ENCODE results near the gene SCARB2. TPM values are rescaled to one million over a fixed set of nuclear protein-coding genes. Genes with fewer than 3 reads are reported as not detected.

The SCARB2 gene, protein sequence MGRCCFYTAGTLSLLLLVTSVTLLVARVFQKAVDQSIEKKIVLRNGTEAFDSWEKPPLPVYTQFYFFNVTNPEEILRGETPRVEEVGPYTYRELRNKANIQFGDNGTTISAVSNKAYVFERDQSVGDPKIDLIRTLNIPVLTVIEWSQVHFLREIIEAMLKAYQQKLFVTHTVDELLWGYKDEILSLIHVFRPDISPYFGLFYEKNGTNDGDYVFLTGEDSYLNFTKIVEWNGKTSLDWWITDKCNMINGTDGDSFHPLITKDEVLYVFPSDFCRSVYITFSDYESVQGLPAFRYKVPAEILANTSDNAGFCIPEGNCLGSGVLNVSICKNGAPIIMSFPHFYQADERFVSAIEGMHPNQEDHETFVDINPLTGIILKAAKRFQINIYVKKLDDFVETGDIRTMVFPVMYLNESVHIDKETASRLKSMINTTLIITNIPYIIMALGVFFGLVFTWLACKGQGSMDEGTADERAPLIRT
- total RNA-seq (2012; rRNA removed) = 112 and 123 TPM in 2 replicates

DNA sequence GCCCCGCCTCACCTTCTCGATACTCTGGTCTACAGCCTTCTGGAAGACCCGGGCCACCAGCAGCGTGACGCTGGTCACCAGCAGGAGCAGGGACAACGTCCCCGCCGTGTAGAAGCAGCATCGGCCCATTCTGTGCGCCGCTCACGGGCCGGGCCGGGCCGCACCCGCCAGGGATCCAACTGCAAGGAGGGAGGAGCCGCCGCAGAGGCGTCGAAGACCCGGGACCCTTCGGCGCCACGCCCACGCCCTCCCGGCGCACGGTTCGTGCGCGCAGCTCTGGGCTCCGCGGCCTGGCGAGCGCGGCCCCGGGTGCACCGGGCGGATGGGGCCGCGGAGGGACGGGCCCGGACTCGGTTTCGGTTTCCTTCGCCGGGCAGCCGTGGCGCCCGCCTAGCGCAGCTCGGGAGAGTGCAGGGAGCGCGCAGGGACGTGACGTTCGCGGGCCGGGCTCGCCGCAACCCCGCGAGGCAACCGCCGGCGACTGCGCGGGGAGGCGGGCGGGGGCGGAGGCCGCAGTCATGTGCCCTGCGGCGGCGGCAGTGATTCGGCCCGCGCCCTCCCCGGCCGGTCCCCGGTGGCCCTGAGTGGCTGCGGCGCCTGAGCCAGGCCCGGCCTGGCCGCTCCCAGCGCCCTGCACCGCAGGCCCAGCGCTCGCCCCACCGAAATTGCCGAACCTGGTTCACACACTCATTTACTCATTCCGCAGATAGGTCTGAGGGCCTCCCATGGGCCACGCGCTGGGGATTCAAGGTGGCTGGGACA, at the start of gene SCARB2:
TSS of gene SCARB2 (minus strand) at position 410 of the 762 bp plus-strand sequence. CDS start at position 129, 281 bp downstream.
- H3K36me3 ChIP-seq (ENCODE audit: insufficient read depth, low read length) = peaks cover 3% of the 10 kb centered on the region
- H3K4me2 ChIP-seq (ENCODE audit: low read length) = peak within 1 kb of the TSS; percentile 90
- no peaks in the 10 kb centered on the region for H3K9me3 ChIP-seq (replicated peaks; ENCODE audit: low read length)
- no peaks in the 10 kb centered on the region for H3K27me3 ChIP-seq (ENCODE audit: control insufficient read depth, insufficient read depth, low read length)
- H3K4me3 ChIP-seq (ENCODE audit: low read length) = peak within 1 kb of the TSS; percentile 97
- peaks cover 45% of the 10 kb centered on the region for H3K4me1 ChIP-seq (ENCODE audit: control insufficient read depth, insufficient read depth, low read length)
- peak within 1 kb of the TSS; percentile 96 for H3K9ac ChIP-seq (ENCODE audit: low read depth, low read length)

DNA sequence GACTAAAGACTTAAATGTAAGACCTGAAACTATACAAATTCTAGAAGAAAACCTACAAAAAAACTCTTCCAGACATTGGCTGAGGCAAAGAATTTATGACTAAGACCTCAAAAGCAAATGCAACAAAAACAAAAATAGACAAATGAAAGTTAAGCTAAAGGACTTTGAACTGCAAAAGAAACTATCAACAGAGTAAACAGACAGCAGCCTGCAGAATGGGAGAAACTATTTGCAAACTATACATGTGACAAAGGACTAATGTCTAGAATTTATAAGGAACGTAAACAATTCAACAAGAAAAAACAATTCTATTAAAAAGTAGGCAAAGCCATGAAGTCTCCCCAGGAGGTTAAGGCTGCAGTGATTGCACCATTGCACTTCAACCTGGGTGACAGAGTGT, 46.9 kb upstream of the SCARB2 start:
- Histone ChIP-seq H3K4me3 (ENCODE audit: low read length) (no peak overlapping the region), H3K27me3 (ENCODE audit: control insufficient read depth, insufficient read depth, low read length) (peaks cover 30% of the 10 kb centered on the region), H3K36me3 (ENCODE audit: insufficient read depth, low read length) (no peaks in the 10 kb centered on the region), H3K9ac (ENCODE audit: low read depth, low read length) (no peak overlapping the region), H3K9me3 (replicated peaks; ENCODE audit: low read length) (no peaks in the 10 kb centered on the region), H3K4me2 (ENCODE audit: low read length) (no peak overlapping the region), H3K4me1 (ENCODE audit: control insufficient read depth, insufficient read depth, low read length) (no peaks in the 10 kb centered on the region)

DNA sequence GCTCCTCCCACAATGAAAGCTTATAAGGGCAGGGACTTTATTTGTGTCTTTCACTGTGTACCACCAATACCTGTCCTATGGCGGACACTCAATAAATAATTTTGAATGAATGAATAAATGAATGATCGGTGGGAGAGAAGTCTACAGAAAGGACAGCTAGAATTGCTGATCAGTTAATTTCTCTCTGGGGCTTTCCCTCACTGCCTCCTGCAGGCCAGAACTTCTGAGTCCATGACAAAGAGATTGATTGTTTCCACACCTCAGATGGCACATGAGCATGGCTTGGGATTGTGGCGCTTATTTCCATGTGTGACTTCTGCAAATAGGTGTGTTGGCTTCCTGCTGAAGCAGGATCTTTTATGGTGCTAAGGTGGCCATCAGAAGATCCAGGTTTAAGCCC, 44.2 kb upstream of the SCARB2 start:
- no peak overlapping the region for H3K9ac ChIP-seq (ENCODE audit: low read depth, low read length)
- no peaks in the 10 kb centered on the region for H3K36me3 ChIP-seq (ENCODE audit: insufficient read depth, low read length)
- no peak overlapping the region for H3K4me3 ChIP-seq (ENCODE audit: low read length)
- peaks cover 40% of the 10 kb centered on the region for H3K27me3 ChIP-seq (ENCODE audit: control insufficient read depth, insufficient read depth, low read length)
- no peak overlapping the region for H3K4me2 ChIP-seq (ENCODE audit: low read length)
- H3K4me1 ChIP-seq (ENCODE audit: control insufficient read depth, insufficient read depth, low read length) = no peaks in the 10 kb centered on the region
- H3K9me3 ChIP-seq (replicated peaks; ENCODE audit: low read length) = no peaks in the 10 kb centered on the region

DNA sequence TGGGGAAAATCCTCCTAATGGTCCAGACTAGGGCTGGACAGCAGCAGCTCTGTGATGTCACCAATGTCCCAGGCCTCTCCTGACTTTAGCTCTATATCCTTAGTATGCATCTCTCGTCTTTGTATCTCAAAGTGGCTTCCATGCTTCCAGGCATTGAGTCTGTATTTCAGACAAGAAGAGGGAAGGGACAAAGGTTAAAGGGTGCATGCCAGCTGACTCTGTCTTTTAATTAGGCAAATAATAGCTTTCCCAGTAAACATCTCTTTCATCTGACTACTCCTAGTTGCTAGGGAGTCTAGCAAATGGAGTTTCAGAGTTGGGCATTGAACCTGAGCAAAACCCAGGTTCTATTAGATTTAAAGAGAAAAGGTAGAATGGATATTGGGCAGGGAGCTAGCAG, 43.3 kb upstream of the SCARB2 start:
- Histone ChIP-seq H3K4me3 (ENCODE audit: low read length) (no peak overlapping the region), H3K4me1 (ENCODE audit: control insufficient read depth, insufficient read depth, low read length) (peaks cover 2% of the 10 kb centered on the region), H3K4me2 (ENCODE audit: low read length) (no peak overlapping the region), H3K9me3 (replicated peaks; ENCODE audit: low read length) (no peaks in the 10 kb centered on the region), H3K36me3 (ENCODE audit: insufficient read depth, low read length) (no peaks in the 10 kb centered on the region), H3K27me3 (ENCODE audit: control insufficient read depth, insufficient read depth, low read length) (peaks cover 44% of the 10 kb centered on the region), H3K9ac (ENCODE audit: low read depth, low read length) (no peak overlapping the region)

DNA sequence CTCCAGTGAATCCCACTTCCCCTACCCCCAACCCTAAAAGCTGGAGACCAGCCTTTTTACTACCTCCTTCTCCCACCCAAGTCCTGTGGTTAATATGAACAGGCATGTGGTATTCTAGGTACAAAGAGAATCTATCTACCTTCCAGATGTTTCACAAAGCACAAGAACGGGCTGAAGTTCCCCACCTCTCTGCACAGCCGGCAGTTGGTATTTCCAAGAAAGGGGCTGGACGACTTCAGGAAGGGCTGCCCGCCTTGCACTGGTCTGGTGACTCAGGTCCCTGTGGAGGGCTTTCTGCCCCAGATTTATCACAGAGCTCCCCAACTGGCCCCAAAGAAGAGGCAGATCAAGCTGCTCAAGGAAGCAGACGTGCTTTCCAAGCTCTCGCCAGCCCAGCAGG, 42.4 kb upstream of the SCARB2 start:
- peaks cover 8% of the 10 kb centered on the region for H3K4me1 ChIP-seq (ENCODE audit: control insufficient read depth, insufficient read depth, low read length)
- no peaks in the 10 kb centered on the region for H3K9me3 ChIP-seq (replicated peaks; ENCODE audit: low read length)
- H3K27me3 ChIP-seq (ENCODE audit: control insufficient read depth, insufficient read depth, low read length) = peaks cover 49% of the 10 kb centered on the region
- H3K36me3 ChIP-seq (ENCODE audit: insufficient read depth, low read length) = no peaks in the 10 kb centered on the region
- H3K4me3 ChIP-seq (ENCODE audit: low read length) = no peak overlapping the region
- no peak overlapping the region for H3K4me2 ChIP-seq (ENCODE audit: low read length)
- H3K9ac ChIP-seq (ENCODE audit: low read depth, low read length) = no peak overlapping the region

DNA sequence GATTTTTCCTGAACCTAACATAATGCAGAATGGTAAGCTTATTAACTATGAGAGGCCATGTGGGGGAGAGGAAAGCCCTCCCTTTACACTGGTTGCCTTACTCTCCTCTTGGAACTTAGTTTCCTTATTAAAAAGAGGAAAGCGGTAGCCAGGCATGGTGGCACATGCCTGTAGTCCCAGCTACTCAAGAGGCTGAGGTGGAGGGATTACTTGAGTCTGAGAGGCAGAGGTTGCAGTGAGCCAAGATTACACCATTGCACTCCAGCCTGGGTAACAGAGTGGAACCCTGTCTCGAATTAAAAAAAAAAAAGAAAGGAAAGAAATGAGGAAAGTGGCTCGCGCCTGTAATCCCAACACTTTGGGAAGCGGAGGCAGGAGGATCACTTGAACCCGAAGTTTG, 39.9 kb upstream of the SCARB2 start:
- peaks cover 11% of the 10 kb centered on the region for H3K4me1 ChIP-seq (ENCODE audit: control insufficient read depth, insufficient read depth, low read length)
- H3K9me3 ChIP-seq (replicated peaks; ENCODE audit: low read length) = no peaks in the 10 kb centered on the region
- H3K27me3 ChIP-seq (ENCODE audit: control insufficient read depth, insufficient read depth, low read length) = peaks cover 73% of the 10 kb centered on the region
- H3K36me3 ChIP-seq (ENCODE audit: insufficient read depth, low read length) = no peaks in the 10 kb centered on the region
- H3K4me2 ChIP-seq (ENCODE audit: low read length) = no peak overlapping the region
- H3K9ac ChIP-seq (ENCODE audit: low read depth, low read length) = no peak overlapping the region
- H3K4me3 ChIP-seq (ENCODE audit: low read length) = no peak overlapping the region

DNA sequence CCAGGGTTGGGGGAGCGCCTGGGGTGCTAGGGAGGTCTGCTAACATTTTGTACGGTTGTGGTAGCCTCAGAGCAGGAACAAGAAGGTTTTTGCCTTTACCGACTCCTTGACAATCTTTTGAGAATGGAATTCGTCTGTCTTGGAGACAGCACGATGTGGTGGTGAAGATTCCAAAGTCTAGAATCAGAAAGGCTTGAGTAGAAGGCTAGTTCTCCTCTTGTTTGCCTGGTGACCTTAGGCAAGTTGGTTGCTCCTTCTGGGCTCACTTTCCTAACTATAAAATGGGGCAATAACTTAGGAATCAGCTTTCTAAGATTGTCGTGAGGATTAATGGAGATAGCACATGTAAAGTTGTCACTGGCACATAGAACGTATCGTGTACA, 38.6 kb upstream of the SCARB2 start:
- Histone ChIP-seq H3K9ac (ENCODE audit: low read depth, low read length) (no peak overlapping the region), H3K4me2 (ENCODE audit: low read length) (peak overlapping the region; percentile 97), H3K27me3 (ENCODE audit: control insufficient read depth, insufficient read depth, low read length) (peaks cover 74% of the 10 kb centered on the region), H3K4me3 (ENCODE audit: low read length) (no peak overlapping the region), H3K4me1 (ENCODE audit: control insufficient read depth, insufficient read depth, low read length) (peaks cover 11% of the 10 kb centered on the region), H3K36me3 (ENCODE audit: insufficient read depth, low read length) (no peaks in the 10 kb centered on the region), H3K9me3 (replicated peaks; ENCODE audit: low read length) (no peaks in the 10 kb centered on the region)

DNA sequence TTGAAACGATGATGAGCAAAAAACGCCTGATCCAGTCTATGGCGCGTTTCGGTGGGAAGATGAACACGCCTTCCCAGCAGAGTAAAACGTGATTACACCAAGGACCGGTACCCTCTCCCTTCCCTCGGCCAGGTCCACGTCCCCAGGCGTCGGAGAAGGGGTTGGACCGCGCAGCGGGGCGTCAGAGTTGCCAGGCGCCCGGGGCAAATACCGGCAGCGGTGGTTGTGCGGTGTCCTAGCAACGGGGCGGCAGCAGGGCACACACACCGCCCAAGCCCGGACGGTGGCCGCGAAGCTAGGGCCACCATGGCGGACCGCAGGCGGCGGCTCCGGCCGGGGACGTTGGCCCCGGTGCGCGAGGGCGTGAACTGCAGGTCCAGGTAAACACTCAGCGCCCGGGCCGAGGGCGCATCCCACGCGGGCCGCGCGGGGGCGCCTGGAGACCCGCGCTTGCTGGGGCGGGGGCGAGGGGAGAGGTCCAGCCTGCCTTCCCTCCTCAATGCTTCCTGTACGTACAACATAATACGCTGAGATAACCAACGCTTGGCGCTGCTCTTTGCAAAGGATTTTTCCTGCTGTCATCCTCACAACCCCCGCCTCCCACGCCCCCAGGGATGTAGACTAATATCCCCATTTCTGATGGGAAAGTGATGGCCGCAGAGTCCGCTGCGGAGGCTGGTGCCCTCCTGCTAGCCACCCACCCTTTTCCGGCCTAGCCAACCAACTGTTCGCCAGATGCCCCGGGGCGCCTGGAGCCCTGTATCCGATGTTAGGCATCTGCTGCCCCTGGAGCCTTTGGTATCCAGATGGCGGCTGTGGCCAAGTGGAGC, 38.0 kb upstream of the SCARB2 start, which contains the start of gene FAM47E:
TSS of gene FAM47E (plus strand) at position 281 of the 830 bp plus-strand sequence. CDS start at position 307, 26 bp downstream.
- peak within 1 kb of the TSS; percentile 72 for H3K4me3 ChIP-seq (ENCODE audit: low read length)
- peaks cover 79% of the 10 kb centered on the region for H3K27me3 ChIP-seq (ENCODE audit: control insufficient read depth, insufficient read depth, low read length)
- H3K36me3 ChIP-seq (ENCODE audit: insufficient read depth, low read length) = no peaks in the 10 kb centered on the region
- peak within 1 kb of the TSS; percentile 97 for H3K4me2 ChIP-seq (ENCODE audit: low read length)
- H3K4me1 ChIP-seq (ENCODE audit: control insufficient read depth, insufficient read depth, low read length) = peaks cover 11% of the 10 kb centered on the region
- H3K9ac ChIP-seq (ENCODE audit: low read depth, low read length) = peak within 1 kb of the TSS; percentile 50
- H3K9me3 ChIP-seq (replicated peaks; ENCODE audit: low read length) = no peaks in the 10 kb centered on the region

DNA sequence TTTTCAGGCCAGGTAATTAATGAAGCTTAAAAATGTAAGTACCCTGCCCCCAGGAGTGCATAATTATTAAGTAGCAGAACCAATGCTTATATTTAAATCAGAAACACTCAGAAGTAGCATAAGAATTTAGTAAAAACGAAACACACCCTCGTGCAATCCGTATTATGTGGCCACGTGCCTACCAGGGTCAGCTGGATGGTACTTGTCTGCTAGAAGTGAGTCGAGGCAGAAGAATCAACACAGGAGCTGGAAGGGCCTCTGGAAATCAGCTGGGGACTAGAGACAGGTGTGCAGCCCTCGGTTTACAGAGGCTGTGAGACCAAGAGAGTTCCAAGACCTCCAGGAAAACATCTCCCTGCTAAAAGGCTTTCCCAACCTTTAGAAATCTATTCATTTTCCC, 37.3 kb upstream of the SCARB2 start:
- Histone ChIP-seq H3K36me3 (ENCODE audit: insufficient read depth, low read length) (no peaks in the 10 kb centered on the region), H3K9me3 (replicated peaks; ENCODE audit: low read length) (no peaks in the 10 kb centered on the region), H3K27me3 (ENCODE audit: control insufficient read depth, insufficient read depth, low read length) (peaks cover 86% of the 10 kb centered on the region), H3K4me2 (ENCODE audit: low read length) (peak overlapping the region; percentile 97), H3K4me1 (ENCODE audit: control insufficient read depth, insufficient read depth, low read length) (peaks cover 11% of the 10 kb centered on the region), H3K4me3 (ENCODE audit: low read length) (peak overlapping the region; percentile 72), H3K9ac (ENCODE audit: low read depth, low read length) (peak overlapping the region; percentile 50)

DNA sequence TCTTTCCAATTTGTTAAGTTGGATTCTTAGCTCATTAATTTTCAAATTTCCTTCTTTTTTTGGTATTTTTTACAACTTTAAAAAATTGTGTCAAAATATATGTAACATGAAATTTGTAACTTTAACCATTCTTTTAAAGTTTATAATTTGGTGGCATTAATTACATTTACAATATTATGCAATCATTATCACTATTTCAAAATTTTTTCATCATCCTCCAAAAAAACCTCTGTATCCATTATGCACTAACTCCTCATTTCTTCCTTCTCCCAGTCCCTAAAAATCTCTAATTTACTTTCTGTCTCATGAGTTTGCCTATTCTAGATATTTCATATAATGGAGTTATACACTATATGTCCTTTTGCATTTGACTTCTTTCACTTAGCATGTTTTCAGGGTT, 33.2 kb upstream of the SCARB2 start:
- Histone ChIP-seq H3K4me3 (ENCODE audit: low read length) (no peak overlapping the region), H3K4me1 (ENCODE audit: control insufficient read depth, insufficient read depth, low read length) (peaks cover 8% of the 10 kb centered on the region), H3K9ac (ENCODE audit: low read depth, low read length) (no peak overlapping the region), H3K27me3 (ENCODE audit: control insufficient read depth, insufficient read depth, low read length) (peaks cover 73% of the 10 kb centered on the region), H3K36me3 (ENCODE audit: insufficient read depth, low read length) (no peaks in the 10 kb centered on the region), H3K9me3 (replicated peaks; ENCODE audit: low read length) (no peaks in the 10 kb centered on the region), H3K4me2 (ENCODE audit: low read length) (no peak overlapping the region)

DNA sequence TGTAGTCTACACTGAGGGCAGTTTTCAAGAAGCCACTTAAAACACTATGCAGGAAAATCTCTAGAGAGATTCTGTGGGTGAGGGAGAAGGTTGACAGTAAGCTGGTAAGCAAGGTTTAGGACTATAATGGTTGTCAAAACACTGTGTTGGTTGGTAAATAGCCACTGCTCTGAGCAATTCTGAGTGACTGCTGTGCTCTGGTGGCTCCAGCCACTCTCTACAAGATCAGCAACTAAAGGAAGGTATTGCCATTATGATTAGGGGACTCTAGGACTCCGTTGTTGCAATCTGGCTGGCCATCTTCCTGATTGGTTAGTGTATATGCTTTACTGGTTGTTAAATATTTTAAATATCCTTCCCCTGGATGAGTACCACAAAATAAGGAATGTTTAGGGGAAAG, 32.4 kb upstream of the SCARB2 start:
- H3K4me1 ChIP-seq (ENCODE audit: control insufficient read depth, insufficient read depth, low read length) = peaks cover 3% of the 10 kb centered on the region
- H3K4me3 ChIP-seq (ENCODE audit: low read length) = no peak overlapping the region
- H3K4me2 ChIP-seq (ENCODE audit: low read length) = no peak overlapping the region
- H3K36me3 ChIP-seq (ENCODE audit: insufficient read depth, low read length) = no peaks in the 10 kb centered on the region
- H3K9ac ChIP-seq (ENCODE audit: low read depth, low read length) = no peak overlapping the region
- peaks cover 73% of the 10 kb centered on the region for H3K27me3 ChIP-seq (ENCODE audit: control insufficient read depth, insufficient read depth, low read length)
- peaks cover under 1% of the 10 kb centered on the region for H3K9me3 ChIP-seq (replicated peaks; ENCODE audit: low read length)
